HL-60/S4 (cell line): Measurements from ENCODE around the gene KIF3C.
"Not testable (repeated sequence)": the region's sequence is repeated elsewhere in the genome, so short reads cannot be mapped to it uniquely, and the experiment has no call there.

ENCODE experiments used
- in situ Hi-C: fragments of 300-500 bp; cut with MboI; formaldehyde crosslinking; loops from 2 replicates; pipeline ENCODE4 v1.14.3; 2022; ENCODE audit warnings: low sequenced_read_pairs

KIF3C gene

DNA sequence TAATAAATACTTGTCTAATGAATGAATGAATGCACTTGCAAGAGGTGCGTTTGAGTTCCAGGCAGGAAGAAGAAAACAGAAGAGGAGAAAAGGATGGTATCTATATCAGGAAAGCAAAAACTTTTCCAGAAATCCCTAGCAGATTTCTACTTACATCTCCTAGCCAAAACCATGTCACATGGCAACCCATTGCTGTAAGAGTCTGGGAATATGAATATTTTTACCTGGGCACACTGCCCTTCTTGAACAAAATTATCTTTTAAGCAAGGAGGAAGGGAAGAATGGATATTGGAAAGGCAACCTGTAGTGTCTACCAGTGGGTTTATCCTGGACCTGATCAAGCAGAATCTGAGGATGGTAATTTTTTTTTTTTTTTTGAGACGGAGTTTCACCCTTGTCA lies 59.8 kb downstream of the KIF3C start:
- in situ Hi-C loops: no loop called here

DNA sequence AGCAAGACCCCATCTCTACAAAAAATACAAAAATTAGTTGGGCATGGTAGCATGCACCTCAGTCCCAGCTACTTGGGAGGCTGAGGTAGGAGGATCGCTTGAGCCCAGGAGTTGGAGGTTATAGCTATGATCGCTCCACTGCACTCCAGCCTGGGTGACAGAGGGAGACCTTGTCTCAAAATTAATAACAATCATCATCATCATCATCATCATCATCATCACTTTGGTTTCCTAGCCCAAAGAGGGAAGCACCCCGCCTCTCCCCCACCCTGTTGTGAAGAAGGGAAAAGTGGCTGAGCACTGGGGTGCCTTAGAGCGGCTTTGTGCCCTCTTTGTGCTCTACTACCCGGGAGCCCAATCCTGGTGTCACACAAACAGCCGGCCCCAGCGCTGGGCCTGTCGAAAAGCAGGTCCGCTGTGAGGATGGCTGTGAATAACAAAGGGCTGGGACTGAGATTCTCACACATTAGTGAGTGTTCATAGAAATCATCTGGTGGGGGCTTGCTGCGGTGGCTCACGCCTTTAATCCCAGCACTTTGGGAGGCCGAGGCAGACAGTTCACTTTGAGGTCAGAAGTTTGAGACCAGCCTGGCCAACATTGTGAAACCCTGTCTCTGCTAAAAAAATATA lies 61.4 kb downstream of the KIF3C start:
- in situ Hi-C loops: no loop called here

GRCh38 chr2:25920336-25920735 lies 62.0 kb downstream of the KIF3C start:
- in situ Hi-C loops: no loop called here

- in situ Hi-C loops: no loop called here
Observed at GRCh38 chr2:25917832-25918231, 64.5 kb downstream of the KIF3C start.

DNA sequence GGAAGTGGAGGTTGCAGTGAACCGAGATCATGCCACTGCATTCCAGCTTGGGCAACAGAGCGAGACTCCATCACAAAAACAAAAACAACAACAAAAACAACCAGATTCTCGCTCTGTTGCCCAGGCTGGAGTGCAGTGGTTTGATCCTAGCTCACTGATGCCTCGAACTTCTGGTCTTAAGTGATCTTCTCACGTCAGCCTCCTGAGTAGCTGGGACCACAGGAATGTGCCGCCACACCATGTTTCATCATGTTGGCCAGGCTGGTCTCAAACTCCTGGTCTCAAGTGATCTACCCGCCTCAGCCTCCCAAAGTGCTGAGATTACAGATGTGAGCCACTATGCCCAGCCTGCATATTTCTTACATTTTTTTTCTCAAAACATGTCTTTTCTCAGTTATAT lies 64.9 kb downstream of the KIF3C start:
- in situ Hi-C loops: not testable (repeated sequence)

DNA sequence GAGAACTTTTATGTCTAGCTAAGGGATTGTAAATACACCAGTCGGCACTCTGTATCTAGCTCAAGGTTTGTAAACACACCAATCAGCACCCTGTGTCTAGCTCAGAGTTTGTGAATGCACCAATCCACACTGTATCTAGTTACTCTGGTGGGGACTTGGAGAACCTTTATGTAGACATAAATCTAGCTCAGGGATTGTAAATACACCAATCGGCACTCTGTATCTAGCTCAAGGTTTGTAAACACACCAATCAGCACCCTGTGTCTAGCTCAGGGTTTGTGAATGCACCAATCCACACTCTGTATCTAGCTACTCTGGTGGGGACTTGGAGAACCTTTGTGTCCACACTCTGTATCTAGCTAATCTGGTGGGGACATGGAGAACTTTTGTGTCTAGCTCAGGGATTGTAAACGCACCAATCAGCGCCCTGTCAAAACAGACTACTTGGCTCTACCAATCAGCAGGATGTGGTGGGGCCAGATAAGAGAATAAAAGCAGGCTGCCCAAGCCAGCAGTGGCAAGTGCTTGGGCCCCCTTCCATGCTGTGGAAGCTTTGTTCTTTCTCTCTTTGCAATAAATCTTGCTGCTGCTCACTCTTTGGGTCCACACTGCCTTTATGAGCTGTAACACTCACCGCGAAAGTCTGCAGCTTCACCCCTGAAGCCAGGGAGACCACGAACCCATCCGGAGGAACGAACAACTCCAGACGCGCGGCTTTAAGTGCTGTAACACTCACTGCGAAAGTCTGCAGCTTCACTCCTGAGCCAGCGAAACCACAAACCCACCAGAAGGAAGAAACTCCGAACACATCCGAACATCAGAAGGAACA lies 66.1 kb downstream of the KIF3C start:
- in situ Hi-C loops: not testable (repeated sequence)

GRCh38 chr2:25915411-25915810 lies 66.9 kb downstream of the KIF3C start:
- in situ Hi-C loops: not testable (repeated sequence)

GRCh38 chr2:25913696-25913973 lies 68.7 kb downstream of the KIF3C start:
- in situ Hi-C loops: not testable (repeated sequence)

- in situ Hi-C loops: no loop called here
Observed at GRCh38 chr2:25912851-25913695, 69.2 kb downstream of the KIF3C start.

GRCh38 chr2:25909574-25909973 lies 72.7 kb downstream of the KIF3C start:
- in situ Hi-C loops: not testable (repeated sequence)

DNA sequence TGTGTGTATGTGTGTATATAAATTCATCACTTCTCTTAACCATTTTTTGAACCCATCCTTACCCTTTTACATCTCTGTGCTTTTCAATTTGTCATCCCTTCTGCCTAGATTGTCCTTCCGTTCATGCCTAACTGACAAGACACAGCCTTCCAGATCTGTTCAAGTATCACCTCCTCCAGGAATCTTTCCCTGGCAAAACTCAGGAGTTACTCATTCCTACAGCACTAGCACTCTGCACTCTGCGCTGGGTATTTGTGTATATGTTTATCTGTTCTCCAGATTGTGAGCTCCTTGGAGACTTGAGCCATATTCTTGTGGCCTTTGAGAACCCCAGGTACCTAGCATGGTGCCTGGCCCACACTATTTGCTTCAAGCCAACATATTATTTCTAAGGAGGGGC lies 77.2 kb downstream of the KIF3C start:
- in situ Hi-C loops: no loop called here

DNA sequence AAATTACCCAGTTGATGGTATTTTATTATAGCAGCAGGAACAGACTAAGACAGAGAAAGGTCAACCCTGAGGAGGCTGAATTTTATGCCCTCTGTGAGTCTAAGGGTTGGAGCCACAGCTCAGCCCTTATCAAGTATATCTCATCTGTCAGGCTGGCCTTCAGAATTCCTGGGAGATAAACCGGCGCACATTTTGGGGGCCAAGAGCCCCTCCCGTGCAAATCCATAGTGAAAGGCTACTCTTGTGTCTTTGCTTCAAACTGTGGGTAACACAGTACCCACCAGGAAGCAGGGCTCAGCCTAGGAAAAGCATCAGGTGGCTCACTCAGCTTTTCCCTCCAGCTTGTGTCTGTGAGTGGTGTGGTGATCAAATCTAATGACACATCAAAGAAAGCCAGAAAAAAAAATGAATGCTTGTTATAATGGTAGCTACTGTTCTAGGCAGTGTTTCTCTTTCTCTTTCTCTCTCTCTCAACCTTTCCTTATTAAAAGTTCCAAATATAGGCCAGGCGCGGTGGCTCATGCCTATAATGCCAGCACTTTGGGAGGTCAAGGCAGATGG lies 79.0 kb downstream of the KIF3C start:
- in situ Hi-C loops: no loop called here

GRCh38 chr2:25899404-25899970 lies 82.8 kb downstream of the KIF3C start:
- in situ Hi-C loops: no loop called here

GRCh38 chr2:25897506-25897905 lies 84.8 kb downstream of the KIF3C start:
- in situ Hi-C loops: no loop called here

GRCh38 chr2:25896308-25896707 lies 86.0 kb downstream of the KIF3C start:
- in situ Hi-C loops: not testable (repeated sequence)

GRCh38 chr2:25895610-25896009 lies 86.7 kb downstream of the KIF3C start:
- in situ Hi-C loops: no loop called here

DNA sequence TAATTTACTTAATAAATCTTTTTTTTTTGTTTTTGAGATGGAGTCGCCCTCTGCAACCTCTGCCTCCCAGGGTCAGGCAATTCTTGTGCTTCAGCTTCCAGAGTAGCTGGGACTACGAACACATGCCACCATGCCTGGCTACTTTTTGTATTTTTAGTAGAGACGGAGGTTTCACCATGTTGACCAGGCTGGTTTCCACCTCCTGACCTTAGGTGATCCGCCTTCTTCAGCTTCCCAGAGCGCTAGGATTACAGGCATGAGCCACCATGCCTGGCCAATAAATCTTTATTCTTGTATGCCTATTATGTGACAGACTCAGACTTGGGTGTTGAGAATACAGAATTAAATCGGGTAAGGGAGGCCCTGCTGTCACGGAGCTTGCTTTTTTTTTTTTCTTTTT lies 87.3 kb downstream of the KIF3C start:
- in situ Hi-C loops: no loop called here

- in situ Hi-C loops: no loop called here
Observed at GRCh38 chr2:25894135-25894830, 88.0 kb downstream of the KIF3C start.

DNA sequence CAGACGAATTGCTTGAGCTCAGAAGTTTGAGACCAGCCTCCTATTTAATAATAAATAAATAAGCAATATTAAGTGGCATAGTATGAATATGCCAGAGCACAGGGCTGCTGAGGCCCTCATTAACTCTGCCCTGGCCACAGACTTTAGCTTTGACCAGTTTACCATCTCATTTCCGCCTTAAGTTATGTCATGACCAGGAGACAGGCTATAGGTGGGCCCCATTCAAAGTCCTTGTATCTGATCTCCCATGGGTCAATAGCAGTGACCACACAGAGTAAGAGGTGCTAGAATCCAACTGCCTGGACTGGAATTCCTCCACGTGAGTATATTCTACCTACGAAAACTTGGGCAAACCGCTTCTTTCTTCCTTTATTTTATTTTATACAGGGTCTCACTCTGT lies 90.6 kb downstream of the KIF3C start:
- in situ Hi-C loops: no loop called here

DNA sequence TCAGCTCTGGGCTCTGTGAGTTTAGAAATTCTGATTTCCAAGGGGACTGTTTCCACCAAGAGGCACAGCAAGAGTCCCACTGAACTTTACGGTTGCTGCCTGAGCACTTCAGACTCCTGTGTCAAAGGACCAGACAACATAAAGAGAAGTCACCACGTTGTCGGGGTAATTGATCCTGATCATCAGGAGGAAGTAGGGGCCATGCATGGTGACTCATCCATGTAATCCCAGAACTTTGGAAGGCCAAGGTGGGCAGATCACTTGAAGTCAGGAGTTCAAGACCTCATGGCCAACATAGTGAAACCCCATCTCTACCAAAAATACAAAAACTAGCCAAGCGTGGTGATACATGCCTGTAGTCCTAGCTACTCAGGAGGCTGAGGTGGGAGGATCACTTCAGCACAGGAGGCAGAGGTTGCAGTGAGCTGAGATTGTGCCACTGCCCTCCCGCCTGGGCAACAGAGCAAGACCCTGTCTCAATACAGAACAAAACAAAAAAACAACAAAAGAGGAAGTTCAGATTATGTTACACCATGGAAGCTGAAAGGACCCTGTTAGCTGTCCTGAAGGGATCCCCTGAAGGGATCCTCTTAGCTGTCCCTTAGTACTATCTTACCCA lies 94.6 kb downstream of the KIF3C start:
- in situ Hi-C loops: no loop called here
